PC-3 (cell line): ENCODE data around the gene HOXB7. TPM values are rescaled to one million over a fixed set of nuclear protein-coding genes. Genes with fewer than 3 reads are reported as not detected.

Experiments used
- ATAC-seq: fragments of 200-7000 bp; cut with Tn5 transposase; 2 replicates; pipeline ENCODE4 v1.9.1; 2020; ENCODE audit warnings: mild to moderate bottlenecking, moderate library complexity
- BruUV-seq: library from RNA; stranded (reverse); fragments of 400-500 nt; replicated peaks from 2 replicates; lab custom pipeline; 2021; lab: Mats Ljungman, UMichigan
- CTCF ChIA-PET: fragments of 300-600 bp; sonication (Branson Sonifier 250); formaldehyde crosslinking; loops from one replicate; lab custom pipeline; 2022; ENCODE audit warnings: antibody characterized with exemption; lab: Charles Lee
- POLR2A ChIA-PET: fragments of 300-600 bp; sonication (Branson Sonifier 250); formaldehyde crosslinking; loops from one replicate; lab custom pipeline; 2022; ENCODE audit warnings: antibody characterized with exemption; ENCODE audit not compliant: unreplicated experiment; lab: Charles Lee
- DNase-seq: peaks from one replicate; pipeline ENCODE4 v3.0.0-alpha.2; 2015
- H2AFZ ChIP-seq: fragments of 300-600 bp; sonication (generic); 2 replicates; pipeline ENCODE4 v1.6.0; 2016; ENCODE audit warnings: antibody characterized with exemption, low read length
- H3F3A ChIP-seq: fragments of 300-600 bp; sonication (generic); one replicate; pipeline ENCODE4 v1.6.0; 2017; ENCODE audit warnings: antibody characterized with exemption, low read length, control low read depth, mild to moderate bottlenecking; ENCODE audit not compliant: unreplicated experiment
- H3K27ac ChIP-seq: fragments of 300-600 bp; sonication (generic); 2 replicates; pipeline ENCODE4 v1.5.1; 2016; ENCODE audit warnings: mild to moderate bottlenecking, low read length
- H3K27me3 ChIP-seq: fragments of 300-600 bp; sonication (generic); 2 replicates; pipeline ENCODE4 v1.6.1; 2016; ENCODE audit warnings: low read length, mixed read lengths
- H3K36me3 ChIP-seq: fragments of 300-600 bp; sonication (generic); 2 replicates; pipeline ENCODE4 v1.6.1; 2016; ENCODE audit warnings: low read depth, mixed run types, low read length, mixed read lengths
- H3K4me1 ChIP-seq: fragments of 300-600 bp; sonication (generic); 2 replicates; pipeline ENCODE4 v1.5.1; 2016; ENCODE audit warnings: low read length; ENCODE audit not compliant: insufficient read depth
- H3K4me2 ChIP-seq: fragments of 300-600 bp; sonication (generic); 2 replicates; pipeline ENCODE4 v1.6.0; 2016; ENCODE audit warnings: low read length
- H3K4me3 ChIP-seq: fragments of 300-600 bp; sonication (generic); 2 replicates; pipeline ENCODE4 v1.5.1; 2016; ENCODE audit warnings: mild to moderate bottlenecking, low read length, mixed read lengths
- H3K79me2 ChIP-seq: fragments of 300-600 bp; sonication (generic); 2 replicates; pipeline ENCODE4 v1.6.1; 2017; ENCODE audit warnings: low read length, mixed read lengths
- H3K9ac ChIP-seq: fragments of 300-600 bp; sonication (generic); 2 replicates; pipeline ENCODE4 v1.6.0; 2016; ENCODE audit warnings: mild to moderate bottlenecking, low read length
- H3K9me2 ChIP-seq: fragments of 300-600 bp; sonication (generic); replicated peaks from 2 replicates; pipeline ENCODE4 v1.6.1; 2016; ENCODE audit warnings: mixed run types, low read length, mixed read lengths
- H3K9me3 ChIP-seq: fragments of 300-600 bp; sonication (generic); 2 replicates; pipeline ENCODE4 v1.6.1; 2016; ENCODE audit warnings: low read length, mixed read lengths
- H4K20me1 ChIP-seq: fragments of 300-600 bp; sonication (generic); 2 replicates; pipeline ENCODE4 v1.6.1; 2016; ENCODE audit warnings: low read length, mixed read lengths
- CTCF ChIP-seq: fragments of 300-600 bp; sonication (generic); conservative IDR thresholded peaks from 2 replicates; pipeline ENCODE4 v1.5.1; 2017; ENCODE audit warnings: antibody characterized with exemption, low read depth, mild to moderate bottlenecking, low read length
- EZH2 ChIP-seq: fragments of 300-600 bp; sonication (generic); IDR thresholded peaks from one replicate; pipeline ENCODE4 v1.6.1; 2017; ENCODE audit warnings: antibody characterized with exemption, mild to moderate bottlenecking, low read length; ENCODE audit not compliant: unreplicated experiment
- EZH2phosphoT487 ChIP-seq: fragments of 300-600 bp; sonication (generic); IDR thresholded peaks from 2 replicates; pipeline ENCODE4 v1.6.1; 2018; ENCODE audit warnings: mild to moderate bottlenecking, antibody characterized with exemption, low read length, borderline replicate concordance
- intact Hi-C: fragments of 100-400 bp; cut with micrococcal nuclease; formaldehyde crosslinking; loops from 2 replicates; pipeline ENCODE4 v1.9.0; 2023
- total RNA-seq: library from RNA; depleted of rRNA; stranded (reverse); fragments of >200 nt; gene quantifications from 2 replicates; pipeline ENCODE4 v1.2.3, GENCODE V29; 2014

Gene HOXB7
- total RNA-seq, 1 experiment from 2014 or later: not detected

DNA sequence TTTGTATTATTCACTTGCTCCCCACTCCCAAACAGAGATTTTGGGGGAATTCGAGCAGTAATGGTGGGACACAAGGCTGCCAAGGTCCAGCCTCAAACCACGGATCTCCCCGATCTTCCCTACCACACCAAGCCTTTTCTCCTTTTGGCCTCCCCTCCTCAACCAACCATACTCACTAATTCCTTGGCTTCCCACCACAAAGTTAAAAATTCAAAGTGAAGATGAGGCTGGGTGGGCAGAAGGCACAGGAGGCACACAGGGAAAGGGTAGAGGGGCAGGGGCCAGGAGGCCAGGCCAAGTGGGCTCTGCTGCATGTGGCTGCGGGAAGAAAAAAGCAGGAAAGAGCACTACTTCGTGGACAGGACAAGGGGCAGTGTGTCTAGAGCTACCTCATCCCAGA, 47.9 kb downstream of the HOXB7 start:
- ChIA-PET CTCF (interaction anchor here (0.8 kb wide), 1 partner anchor 12 kb away, joined by 4 read pairs; no protein-coding TSS in a partner anchor), POLR2A (no interaction called here)
- Histone ChIP-seq H3F3A (no peaks in the 10 kb centered on the region), H3K27ac (no peak overlapping the region), H3K27me3 (no peaks in the 10 kb centered on the region), H2AFZ (no peak overlapping the region), H3K9me3 (no peaks in the 10 kb centered on the region), H3K9ac (no peak overlapping the region), H3K36me3 (no peaks in the 10 kb centered on the region), H3K4me1 (no peaks in the 10 kb centered on the region), H3K79me2 (no peaks in the 10 kb centered on the region), H3K4me2 (no peak overlapping the region), H3K9me2 (no peaks in the 10 kb centered on the region), H4K20me1 (no peaks in the 10 kb centered on the region), H3K4me3 (no peak overlapping the region)
- BruUV-seq: no TSS peak
- TF ChIP-seq CTCF: no peak
- TF ChIP-seq EZH2phosphoT487: no peak
- TF ChIP-seq EZH2: no peak
- no peak for ATAC-seq
- intact Hi-C loops: no loop called here
- DNase-seq: no peak

DNA sequence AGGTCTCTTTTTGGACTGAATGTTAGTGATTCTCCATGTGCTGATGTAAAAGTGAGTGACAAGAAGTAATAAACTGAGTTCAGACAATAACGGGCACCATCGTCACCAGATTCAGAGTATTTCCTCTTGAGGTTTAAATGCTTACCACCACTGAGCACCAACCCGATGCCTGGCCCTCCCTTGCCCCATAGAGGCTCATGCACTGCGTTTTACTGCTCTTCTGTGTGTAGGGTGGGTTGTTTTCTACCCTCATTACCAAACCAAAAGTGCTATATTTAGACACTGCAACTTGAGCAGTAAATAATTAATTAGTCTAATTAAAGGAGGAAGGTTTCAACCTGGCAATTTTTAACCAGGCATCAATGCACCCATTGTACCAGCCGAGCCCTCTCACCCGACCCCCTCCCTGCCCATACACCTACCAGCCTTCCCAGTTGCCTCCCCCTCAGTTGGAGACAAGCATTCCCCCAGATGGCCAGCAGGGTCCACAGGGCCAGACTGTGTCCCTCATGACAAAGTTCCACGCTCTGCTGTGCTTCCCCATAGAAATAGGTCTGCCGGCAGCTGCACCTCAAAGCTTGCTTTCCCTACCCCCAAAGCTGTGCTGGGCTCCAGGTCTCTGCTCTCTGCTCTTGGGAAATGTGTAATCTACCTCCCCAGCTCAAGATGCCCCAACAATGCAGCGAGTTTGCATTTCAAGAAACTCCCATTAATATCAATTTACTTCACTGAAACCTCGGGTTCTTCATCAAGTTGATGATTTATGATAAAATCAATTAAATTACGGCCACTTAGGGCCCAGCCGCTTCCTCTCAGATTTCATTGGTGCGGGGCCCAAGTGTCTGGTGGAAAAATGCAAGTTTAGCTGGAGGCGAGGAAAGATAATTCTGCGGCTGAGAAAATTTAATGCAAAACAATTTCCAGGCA, 48.7 kb downstream of the HOXB7 start:
- ATAC-seq: peak; percentile 46
- Histone ChIP-seq H3K36me3 (no peaks in the 10 kb centered on the region), H3K79me2 (no peaks in the 10 kb centered on the region), H3K27ac (no peak overlapping the region), H3K27me3 (no peaks in the 10 kb centered on the region), H3K4me1 (peaks cover 4% of the 10 kb centered on the region), H4K20me1 (no peaks in the 10 kb centered on the region), H3F3A (no peaks in the 10 kb centered on the region), H3K9me2 (no peaks in the 10 kb centered on the region), H3K9ac (no peak overlapping the region), H3K4me2 (no peak overlapping the region), H3K9me3 (no peaks in the 10 kb centered on the region), H2AFZ (no peak overlapping the region), H3K4me3 (no peak overlapping the region)
- peak; percentile 15 for DNase-seq
- TF ChIP-seq CTCF (peak; percentile 40; the same call in 1 of the 2 replicates), EZH2 (no peak), EZH2phosphoT487 (no peak)
- CTCF ChIA-PET: interaction anchor here (0.8 kb wide), 1 partner anchor 13 kb away, joined by 4 read pairs; no protein-coding TSS in a partner anchor
- POLR2A ChIA-PET: no interaction called here
- no TSS peak for BruUV-seq
- intact Hi-C loops: no loop called here
